ENCODE data around the gene TMEM147.

DNA sequence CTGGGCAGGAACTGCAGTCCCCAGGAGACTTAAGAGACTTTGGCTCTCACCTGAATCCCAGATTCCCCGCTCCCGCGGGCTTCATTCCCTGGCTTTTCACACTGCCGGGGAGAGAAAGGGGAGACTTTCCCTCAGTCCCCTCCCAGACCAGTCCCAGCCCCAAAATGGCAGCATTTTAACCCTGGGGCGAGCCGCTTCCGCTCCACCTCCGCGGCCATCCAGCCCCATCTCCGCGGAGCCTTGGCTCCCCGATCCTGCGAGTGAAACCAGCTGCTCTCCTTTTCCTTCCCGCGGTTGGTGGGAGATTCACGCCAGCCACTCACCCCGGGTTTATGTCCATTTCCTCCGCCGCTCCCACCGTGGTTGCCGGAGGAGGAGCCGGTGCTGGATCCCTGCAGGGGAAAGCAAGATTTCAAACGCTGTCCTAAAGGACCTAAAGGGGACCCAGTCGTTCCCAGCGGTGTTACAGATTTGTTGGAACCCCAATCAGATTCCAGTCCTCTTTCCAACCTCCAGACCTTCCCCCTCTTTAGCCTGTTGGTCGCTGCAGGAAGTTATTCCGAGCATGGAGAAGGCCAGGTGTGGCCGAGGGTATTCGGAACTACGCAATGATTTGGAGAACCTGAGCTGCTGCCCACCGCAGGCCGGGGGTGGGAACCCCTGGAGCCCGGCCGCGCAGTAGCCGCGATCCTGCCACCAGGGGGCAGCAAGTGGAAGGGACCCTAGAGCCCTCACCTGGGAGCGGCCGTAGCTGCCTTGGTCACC, 35.4 kb upstream of the TMEM147 start:
- TF ChIP-seq, protein P1, sequence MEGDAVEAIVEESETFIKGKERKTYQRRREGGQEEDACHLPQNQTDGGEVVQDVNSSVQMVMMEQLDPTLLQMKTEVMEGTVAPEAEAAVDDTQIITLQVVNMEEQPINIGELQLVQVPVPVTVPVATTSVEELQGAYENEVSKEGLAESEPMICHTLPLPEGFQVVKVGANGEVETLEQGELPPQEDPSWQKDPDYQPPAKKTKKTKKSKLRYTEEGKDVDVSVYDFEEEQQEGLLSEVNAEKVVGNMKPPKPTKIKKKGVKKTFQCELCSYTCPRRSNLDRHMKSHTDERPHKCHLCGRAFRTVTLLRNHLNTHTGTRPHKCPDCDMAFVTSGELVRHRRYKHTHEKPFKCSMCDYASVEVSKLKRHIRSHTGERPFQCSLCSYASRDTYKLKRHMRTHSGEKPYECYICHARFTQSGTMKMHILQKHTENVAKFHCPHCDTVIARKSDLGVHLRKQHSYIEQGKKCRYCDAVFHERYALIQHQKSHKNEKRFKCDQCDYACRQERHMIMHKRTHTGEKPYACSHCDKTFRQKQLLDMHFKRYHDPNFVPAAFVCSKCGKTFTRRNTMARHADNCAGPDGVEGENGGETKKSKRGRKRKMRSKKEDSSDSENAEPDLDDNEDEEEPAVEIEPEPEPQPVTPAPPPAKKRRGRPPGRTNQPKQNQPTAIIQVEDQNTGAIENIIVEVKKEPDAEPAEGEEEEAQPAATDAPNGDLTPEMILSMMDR (IDR thresholded peaks at IDR 0.05 in 4 of 5, conservative IDR thresholded peaks at IDR 0.05 in 1 of 5) = peak; percentile 52 to 89 (median 77)
- no peak for TF ChIP-seq POLR2A (IDR thresholded peaks at IDR 0.05)

Measured in gastrocnemius medialis (tissue), 4 donors.